Measurements from ENCODE around the gene FASN. TPM values are rescaled to one million over a fixed set of nuclear protein-coding genes. Genes with fewer than 3 reads are reported as not detected.

The FASN gene
- total and polyA plus RNA-seq, 2 experiments from 2014 or later = 85.9 to 276 TPM

- TF ChIP-seq, protein P1, sequence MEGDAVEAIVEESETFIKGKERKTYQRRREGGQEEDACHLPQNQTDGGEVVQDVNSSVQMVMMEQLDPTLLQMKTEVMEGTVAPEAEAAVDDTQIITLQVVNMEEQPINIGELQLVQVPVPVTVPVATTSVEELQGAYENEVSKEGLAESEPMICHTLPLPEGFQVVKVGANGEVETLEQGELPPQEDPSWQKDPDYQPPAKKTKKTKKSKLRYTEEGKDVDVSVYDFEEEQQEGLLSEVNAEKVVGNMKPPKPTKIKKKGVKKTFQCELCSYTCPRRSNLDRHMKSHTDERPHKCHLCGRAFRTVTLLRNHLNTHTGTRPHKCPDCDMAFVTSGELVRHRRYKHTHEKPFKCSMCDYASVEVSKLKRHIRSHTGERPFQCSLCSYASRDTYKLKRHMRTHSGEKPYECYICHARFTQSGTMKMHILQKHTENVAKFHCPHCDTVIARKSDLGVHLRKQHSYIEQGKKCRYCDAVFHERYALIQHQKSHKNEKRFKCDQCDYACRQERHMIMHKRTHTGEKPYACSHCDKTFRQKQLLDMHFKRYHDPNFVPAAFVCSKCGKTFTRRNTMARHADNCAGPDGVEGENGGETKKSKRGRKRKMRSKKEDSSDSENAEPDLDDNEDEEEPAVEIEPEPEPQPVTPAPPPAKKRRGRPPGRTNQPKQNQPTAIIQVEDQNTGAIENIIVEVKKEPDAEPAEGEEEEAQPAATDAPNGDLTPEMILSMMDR (IDR thresholded peaks at IDR 0.05; ENCODE audit: low read depth, low read length) = no peak
- no peak overlapping the region for H3K27ac ChIP-seq
- peaks cover 20% of the 10 kb centered on the region for H3K36me3 ChIP-seq
- DNase-seq (ENCODE audit: low read depth in 1 of 2, low spot score in 1 of 2) = no peak
- H3K27me3 ChIP-seq = no peaks in the 10 kb centered on the region
- H3K4me3 ChIP-seq = no peak overlapping the region
- H3K4me1 ChIP-seq (ENCODE audit: low read depth) = peaks cover 5% of the 10 kb centered on the region
- H3K9me3 ChIP-seq (ENCODE audit: low read depth) = no peaks in the 10 kb centered on the region
Measured at GRCh38 chr17:82062984-82063368, 35.1 kb downstream of the FASN start.

DNA sequence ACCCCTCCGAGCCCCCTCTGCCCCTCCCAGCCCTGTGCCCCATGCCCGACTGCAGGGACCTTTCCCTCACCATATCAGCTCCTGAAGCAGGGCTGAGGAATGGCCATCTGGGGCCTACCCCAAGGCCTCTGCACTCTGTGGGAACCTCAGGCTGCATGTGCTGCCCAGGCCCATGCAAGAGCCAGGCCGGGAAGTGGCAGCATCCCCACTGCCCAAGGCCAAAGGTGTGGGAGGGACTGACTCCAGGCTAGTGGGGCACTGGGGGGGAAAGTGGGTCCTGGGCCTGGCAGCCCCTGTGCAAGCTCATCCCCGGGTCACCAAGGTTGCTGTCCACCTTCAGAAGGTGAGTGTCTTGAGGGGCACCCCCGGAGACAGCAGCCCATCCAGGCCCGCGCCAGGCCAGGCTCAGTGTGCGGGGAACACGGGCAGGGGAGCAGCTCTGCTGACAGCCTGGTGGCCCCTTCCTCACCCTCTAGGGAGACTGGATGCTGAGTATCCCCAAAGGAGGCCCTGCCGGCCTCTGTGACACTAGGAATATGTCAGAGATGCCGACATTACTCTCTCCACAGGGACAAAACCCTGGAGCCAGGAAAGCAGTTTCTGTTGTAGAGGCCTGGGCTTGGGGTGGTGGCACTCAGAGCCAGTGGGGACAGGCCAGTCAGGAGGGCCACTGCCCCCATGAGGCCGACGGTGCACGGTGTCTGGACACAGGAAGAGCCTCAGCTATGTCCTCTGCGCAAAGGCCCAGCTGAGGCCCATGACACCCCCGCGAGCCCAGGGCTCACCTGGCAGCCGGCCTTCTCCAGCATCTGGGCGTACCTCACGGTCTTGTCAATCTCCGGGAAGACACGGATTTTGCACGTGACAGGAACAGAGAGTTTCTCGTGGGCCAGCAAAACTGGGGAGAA is 35.7 kb downstream of the FASN start:
- Histone ChIP-seq H3K36me3 (peaks cover 20% of the 10 kb centered on the region), H3K27me3 (no peaks in the 10 kb centered on the region), H3K4me1 (ENCODE audit: low read depth) (peaks cover 5% of the 10 kb centered on the region), H3K9me3 (ENCODE audit: low read depth) (no peaks in the 10 kb centered on the region), H3K27ac (no peak overlapping the region), H3K4me3 (no peak overlapping the region)
- TF ChIP-seq, protein P1 (IDR thresholded peaks at IDR 0.05; ENCODE audit: low read depth, low read length) = no peak
- DNase-seq (ENCODE audit: low read depth in 1 of 2, low spot score in 1 of 2) = no peak

- no peaks in the 10 kb centered on the region for H3K9me3 ChIP-seq (ENCODE audit: low read depth)
- H3K4me3 ChIP-seq = no peak overlapping the region
- peaks cover 20% of the 10 kb centered on the region for H3K36me3 ChIP-seq
- H3K27me3 ChIP-seq = no peaks in the 10 kb centered on the region
- no peak overlapping the region for H3K27ac ChIP-seq
- DNase-seq (ENCODE audit: low read depth in 1 of 2, low spot score in 1 of 2) = no peak
- H3K4me1 ChIP-seq (ENCODE audit: low read depth) = peaks cover 5% of the 10 kb centered on the region
- TF ChIP-seq, protein P1 (IDR thresholded peaks at IDR 0.05; ENCODE audit: low read depth, low read length) = no peak
Measured at GRCh38 chr17:82061047-82061925, 36.8 kb downstream of the FASN start.

DNA sequence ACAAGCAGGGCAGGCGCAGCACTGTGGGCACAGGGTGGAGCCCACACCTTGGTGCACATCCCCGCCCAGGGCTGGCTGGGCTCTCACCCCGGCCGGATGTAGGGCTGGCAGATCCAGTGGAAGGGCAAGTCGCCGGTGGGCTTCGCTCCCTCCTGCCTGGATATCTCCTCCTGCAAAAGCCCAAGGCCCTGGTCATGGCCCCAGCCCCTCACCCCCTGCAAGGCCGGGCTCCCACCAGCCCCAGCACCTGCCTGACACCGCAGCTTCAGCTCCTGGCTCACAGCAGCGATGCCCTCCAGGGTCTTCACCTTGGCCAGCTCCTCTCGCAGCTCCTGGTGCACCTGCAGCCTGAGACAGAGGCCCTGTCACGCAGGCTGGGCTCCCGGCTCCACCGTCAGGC is 37.4 kb downstream of the FASN start:
- no peaks in the 10 kb centered on the region for H3K27me3 ChIP-seq
- TF ChIP-seq, protein P1 (IDR thresholded peaks at IDR 0.05; ENCODE audit: low read depth, low read length) = no peak
- H3K4me3 ChIP-seq = no peak overlapping the region
- H3K27ac ChIP-seq = no peak overlapping the region
- peaks cover 25% of the 10 kb centered on the region for H3K36me3 ChIP-seq
- H3K9me3 ChIP-seq (ENCODE audit: low read depth) = no peaks in the 10 kb centered on the region
- no peak for DNase-seq (ENCODE audit: low read depth in 1 of 2, low spot score in 1 of 2)
- peaks cover 5% of the 10 kb centered on the region for H3K4me1 ChIP-seq (ENCODE audit: low read depth)

- Histone ChIP-seq H3K4me3 (no peak overlapping the region), H3K27ac (no peak overlapping the region), H3K27me3 (no peaks in the 10 kb centered on the region), H3K9me3 (ENCODE audit: low read depth) (no peaks in the 10 kb centered on the region), H3K4me1 (ENCODE audit: low read depth) (peaks cover 5% of the 10 kb centered on the region), H3K36me3 (peaks cover 30% of the 10 kb centered on the region)
- TF ChIP-seq, protein P1 (IDR thresholded peaks at IDR 0.05; ENCODE audit: low read depth, low read length) = no peak
- DNase-seq (ENCODE audit: low read depth in 1 of 2, low spot score in 1 of 2) = no peak
Measured at GRCh38 chr17:82060001-82060380, 38.0 kb downstream of the FASN start.

All from cardiac muscle cell (in vitro differentiated cells and primary cell).